Measurements from ENCODE around the gene TM4SF20.

TM4SF20 gene

DNA sequence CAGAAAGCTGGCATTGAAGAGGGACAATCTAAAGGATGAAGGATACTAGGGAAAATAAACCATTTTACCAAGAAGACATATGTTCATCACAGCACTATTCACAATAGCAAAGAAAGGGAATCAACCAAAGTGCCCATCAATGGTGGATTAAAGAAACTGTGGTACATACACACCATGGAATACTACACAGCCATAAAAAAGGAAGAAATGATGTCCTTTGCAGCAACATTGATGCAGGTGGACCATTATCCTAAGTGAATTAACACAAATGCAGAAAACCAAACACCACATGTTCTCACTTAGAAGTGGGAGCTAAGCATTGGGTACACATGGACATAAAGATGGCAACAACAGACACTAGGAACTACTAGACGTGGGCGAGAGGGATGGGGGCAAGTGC is 61.3 kb downstream of the TM4SF20 start:
- DNase-seq: no peak

DNA sequence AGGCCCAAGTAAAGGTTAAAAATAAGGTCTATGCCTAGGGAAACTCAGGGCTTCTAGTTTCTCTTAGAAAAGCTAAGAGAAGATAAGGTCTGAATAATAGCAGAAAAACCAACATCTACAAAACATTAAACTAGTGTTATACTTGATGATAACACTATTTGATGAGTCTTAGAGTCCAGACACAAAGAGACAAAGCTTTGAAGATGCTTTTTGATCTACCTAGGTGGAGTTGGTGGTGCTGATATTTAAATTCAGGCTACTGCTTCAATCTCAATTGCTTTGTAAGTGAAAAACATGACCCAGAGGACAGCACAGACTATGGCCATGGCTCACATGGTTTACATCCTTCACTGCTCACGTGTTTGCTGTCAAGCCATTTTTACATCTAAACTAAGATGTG is 65.8 kb downstream of the TM4SF20 start:
- no peak for DNase-seq

DNA sequence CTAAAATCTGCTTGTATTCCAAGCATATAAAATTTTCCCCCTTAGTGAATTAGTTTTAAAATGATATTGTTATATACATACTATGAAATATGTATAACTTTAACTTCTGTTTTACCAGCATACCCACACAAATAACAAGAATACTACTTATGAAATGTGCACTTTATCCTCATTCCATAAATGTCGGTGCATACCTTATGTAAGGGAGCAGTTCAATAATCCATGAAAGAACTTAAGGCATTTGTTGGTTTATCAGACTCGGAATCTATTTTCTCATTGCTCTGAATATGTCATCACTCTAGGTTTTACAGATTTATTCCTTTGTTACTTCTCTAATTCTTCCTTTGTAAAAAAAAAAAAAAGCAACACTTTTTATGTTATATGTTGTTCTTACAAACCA is 66.5 kb downstream of the TM4SF20 start:
- no peak for DNase-seq
